GM18867 (cell line): ENCODE measurements around the gene H6PD.
"Not testable (repeated sequence)": the region's sequence is repeated elsewhere in the genome, so short reads cannot be mapped to it uniquely, and the experiment has no call there.

ENCODE experiments used
- ATAC-seq: cut with Tn5 transposase; IDR thresholded peaks from one replicate; pipeline ENCODE4 v1.9.1; 2021; ENCODE audit warnings: mild to moderate bottlenecking, moderate library complexity; ENCODE audit not compliant: unreplicated experiment

The H6PD gene

GRCh38 chr1:9294405-9294773, 59.8 kb downstream of the H6PD start:
- no peak for ATAC-seq

GRCh38 chr1:9294910-9295636, 60.5 kb downstream of the H6PD start:
- ATAC-seq = no peak

- no peak for ATAC-seq
These were observed 61.3 kb downstream of the H6PD start for GRCh38 chr1:9295884-9296283.

GRCh38 chr1:9296850-9297249, 62.3 kb downstream of the H6PD start:
- ATAC-seq = no peak

- ATAC-seq = no peak
These were observed 63.3 kb downstream of the H6PD start for GRCh38 chr1:9297831-9298230.

GRCh38 chr1:9298282-9298681, 63.7 kb downstream of the H6PD start:
- no peak for ATAC-seq

- ATAC-seq = not testable (repeated sequence)
These were observed 65.3 kb downstream of the H6PD start for GRCh38 chr1:9299571-9300541.

GRCh38 chr1:9300573-9300972, 66.0 kb downstream of the H6PD start:
- ATAC-seq = no peak

GRCh38 chr1:9302745-9303524, 68.4 kb downstream of the H6PD start:
- no peak for ATAC-seq

GRCh38 chr1:9303916-9304315, 69.3 kb downstream of the H6PD start:
- no peak for ATAC-seq

- no peak for ATAC-seq
These were observed 70.6 kb downstream of the H6PD start for GRCh38 chr1:9305216-9305615.

GRCh38 chr1:9306006-9306405, 71.4 kb downstream of the H6PD start:
- no peak for ATAC-seq

- ATAC-seq = no peak
These were observed 72.7 kb downstream of the H6PD start for GRCh38 chr1:9307303-9307702.

GRCh38 chr1:9308236-9308785, 73.7 kb downstream of the H6PD start:
- ATAC-seq = no peak

GRCh38 chr1:9309080-9309479, 74.5 kb downstream of the H6PD start:
- no peak for ATAC-seq

GRCh38 chr1:9309991-9310390, 75.4 kb downstream of the H6PD start:
- no peak for ATAC-seq

- ATAC-seq = no peak
These were observed 76.5 kb downstream of the H6PD start for GRCh38 chr1:9311029-9311428.

GRCh38 chr1:9311479-9311878, 76.9 kb downstream of the H6PD start:
- no peak for ATAC-seq

GRCh38 chr1:9312168-9312720, 77.7 kb downstream of the H6PD start:
- no peak for ATAC-seq

GRCh38 chr1:9313576-9313975, 79.0 kb downstream of the H6PD start:
- ATAC-seq = no peak

GRCh38 chr1:9314111-9314510, 79.5 kb downstream of the H6PD start:
- no peak for ATAC-seq
